SU-DHL-6 (cell line): Measurements from ENCODE around the gene CAPN8.

Source experiments
- H2AFZ ChIP-seq: fragments of 200-600 bp; sonication (generic); 2 replicates; pipeline ENCODE4 v1.6.1; 2014; ENCODE audit warnings: low read depth, mild to moderate bottlenecking, moderate library complexity, mixed read lengths, antibody characterized with exemption, low read length; ENCODE audit not compliant: severe bottlenecking
- H3F3A ChIP-seq: fragments of 200-600 bp; shearing (Covaris generic); 2 replicates; pipeline ENCODE4 v1.6.0; 2016; ENCODE audit warnings: antibody characterized with exemption, mild to moderate bottlenecking; ENCODE audit not compliant: insufficient read depth
- H3K27ac ChIP-seq: fragments of 200-600 bp; sonication (generic); 2 replicates; pipeline ENCODE4 v1.5.1; 2016; ENCODE audit warnings: low read depth, mild to moderate bottlenecking, low read length, moderate library complexity, mixed read lengths
- H3K27me3 ChIP-seq: fragments of 200-600 bp; sonication (generic), shearing (Covaris generic); 2 replicates; pipeline ENCODE4 v1.6.0; 2014; ENCODE audit warnings: mild to moderate bottlenecking, low read length
- H3K36me3 ChIP-seq: fragments of 200-600 bp; sonication (generic); 2 replicates; pipeline ENCODE4 v1.6.1; 2014; ENCODE audit warnings: mild to moderate bottlenecking, low read length, mixed read lengths
- H3K4me2 ChIP-seq: fragments of 300-600, 200-600 bp; shearing (Covaris generic), sonication (generic); 2 replicates; pipeline ENCODE4 v1.6.0; 2014; ENCODE audit warnings: low read length, low read depth, mild to moderate bottlenecking; ENCODE audit not compliant: poor library complexity, severe bottlenecking
- H3K4me3 ChIP-seq: fragments of 200-600 bp; sonication (generic); 2 replicates; pipeline ENCODE4 v1.5.1; 2014; ENCODE audit warnings: antibody characterized with exemption, low read length, mild to moderate bottlenecking, mixed read lengths; ENCODE audit not compliant: insufficient read depth, poor library complexity, severe bottlenecking
- H3K79me2 ChIP-seq: fragments of 200-600 bp; sonication (generic); 2 replicates; pipeline ENCODE4 v1.6.1; 2014; ENCODE audit warnings: mild to moderate bottlenecking, low read length, moderate library complexity; ENCODE audit not compliant: insufficient read depth
- H3K9ac ChIP-seq: fragments of 200-600 bp; sonication (generic); 2 replicates; pipeline ENCODE4 v1.7.0; 2014; ENCODE audit warnings: mild to moderate bottlenecking, low read length
- H3K9me2 ChIP-seq: fragments of 200-600 bp; sonication (generic); replicated peaks from 2 replicates; pipeline ENCODE4 v1.6.1; 2014; ENCODE audit warnings: low read length; ENCODE audit not compliant: insufficient read depth
- H3K9me3 ChIP-seq: fragments of 200-600 bp; sonication (generic); 2 replicates; pipeline ENCODE4 v1.6.1; 2014; ENCODE audit warnings: low read length, mixed read lengths; ENCODE audit not compliant: insufficient read depth
- H4K20me1 ChIP-seq: fragments of 200-600 bp; sonication (generic); 2 replicates; pipeline ENCODE4 v1.6.1; 2014; ENCODE audit warnings: low read depth, mild to moderate bottlenecking, antibody characterized with exemption, low read length, moderate library complexity, mixed read lengths
- CTCF ChIP-seq: fragments of 200-600 bp; sonication (generic); IDR thresholded peaks from one replicate; pipeline ENCODE4 v1.5.1; 2017; ENCODE audit warnings: antibody characterized with exemption, mild to moderate bottlenecking, low read length, moderate library complexity; ENCODE audit not compliant: insufficient read depth, poor library complexity, severe bottlenecking
- EZH2phosphoT487 ChIP-seq: fragments of 200-600 bp; sonication (generic), shearing (Covaris generic); conservative IDR thresholded peaks from 2 replicates; pipeline ENCODE4 v1.6.1; 2018; ENCODE audit warnings: mild to moderate bottlenecking, antibody characterized with exemption, low read length, moderate library complexity, mixed read lengths

The CAPN8 gene

DNA sequence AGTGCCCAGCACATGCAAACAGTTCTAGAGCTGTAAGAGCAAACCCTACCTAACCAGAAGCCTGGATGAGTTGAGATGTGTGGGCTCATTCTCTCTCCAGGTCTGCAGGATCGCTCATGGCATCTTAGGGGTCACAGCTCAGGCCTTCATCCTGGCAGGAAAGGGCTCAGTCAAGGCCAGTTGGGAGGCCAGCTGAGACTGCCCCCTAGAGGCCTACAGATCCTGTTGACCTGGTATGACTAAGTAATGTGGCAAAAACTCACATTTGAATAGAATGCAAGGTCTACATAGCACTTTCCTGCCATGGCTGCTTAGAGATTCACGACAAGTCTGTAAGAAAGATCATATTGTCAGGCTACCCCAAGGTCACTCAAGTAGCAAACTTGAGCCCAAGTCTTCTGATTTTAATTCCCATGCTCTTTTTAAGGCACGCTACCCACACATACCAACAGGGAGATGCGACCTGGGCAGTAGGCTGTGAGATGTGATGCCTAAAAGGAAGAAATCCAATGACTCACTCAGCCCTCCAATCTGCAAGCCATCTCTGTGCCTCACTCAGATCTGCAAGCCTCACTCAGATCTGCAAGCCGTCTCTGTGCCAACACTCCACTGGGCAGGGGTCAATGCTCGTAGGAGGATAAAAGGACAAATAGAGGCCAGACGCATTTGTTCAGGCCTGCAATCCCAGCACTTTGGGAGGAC lies 5.1 kb upstream of the CAPN8 start:
- no peak overlapping the region for H3K4me2 ChIP-seq
- H3K27ac ChIP-seq = no peak overlapping the region
- no peak overlapping the region for H3K9ac ChIP-seq
- no peak for TF ChIP-seq EZH2phosphoT487
- no peak for TF ChIP-seq CTCF
- no peaks in the 10 kb centered on the region for H3K27me3 ChIP-seq
- H4K20me1 ChIP-seq = no peaks in the 10 kb centered on the region
- no peaks in the 10 kb centered on the region for H3F3A ChIP-seq
- H3K4me3 ChIP-seq = no peak overlapping the region
- H3K36me3 ChIP-seq = no peaks in the 10 kb centered on the region
- no peaks in the 10 kb centered on the region for H3K9me2 ChIP-seq
- H2AFZ ChIP-seq = no peak overlapping the region
- H3K79me2 ChIP-seq = no peaks in the 10 kb centered on the region
- peaks cover 12% of the 10 kb centered on the region; the same call in 1 of the 2 replicates for H3K9me3 ChIP-seq

- Histone ChIP-seq H3K4me2 (no peak overlapping the region), H3K27ac (no peak overlapping the region), H3K9ac (no peak overlapping the region)
These were observed 3.7 kb upstream of the CAPN8 start for GRCh38 chr1:223669003-223669795.

DNA sequence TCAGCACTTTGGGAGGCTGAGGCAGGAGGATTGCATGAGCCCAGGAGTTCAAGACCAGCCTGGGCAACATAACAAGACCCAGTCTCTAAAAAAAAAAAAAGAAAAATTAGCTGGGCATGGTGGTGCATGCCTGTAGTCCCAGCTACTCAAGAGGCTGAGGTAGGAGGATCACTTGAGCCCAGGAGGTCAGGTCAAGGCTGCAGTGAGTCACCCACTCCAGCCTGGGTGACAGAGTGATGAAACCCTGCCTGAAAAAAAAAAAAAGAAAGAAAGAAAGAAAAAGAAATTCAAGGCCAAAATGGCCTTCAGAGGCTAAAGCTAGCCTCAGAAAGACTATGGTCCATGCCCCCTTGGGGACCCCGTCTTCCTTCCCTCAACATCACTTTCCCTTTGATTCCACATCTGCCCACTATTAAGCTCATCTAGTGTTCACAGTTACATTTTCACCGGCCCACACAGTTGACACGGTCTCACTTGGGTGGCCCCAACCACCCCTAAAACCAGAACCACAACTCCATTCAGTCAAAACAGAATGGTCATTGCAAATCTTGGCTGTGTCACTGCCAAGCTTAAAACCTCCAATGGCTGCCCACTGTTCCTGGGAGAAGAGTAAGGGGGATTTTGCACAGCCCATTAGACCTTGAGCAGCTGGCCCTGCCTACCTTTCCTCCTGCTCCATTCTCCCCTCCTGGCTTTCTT lies 2.1 kb upstream of the CAPN8 start:
- Histone ChIP-seq H3K4me3 (no peak overlapping the region), H4K20me1 (no peaks in the 10 kb centered on the region), H3K79me2 (no peaks in the 10 kb centered on the region), H2AFZ (no peak overlapping the region), H3F3A (no peaks in the 10 kb centered on the region), H3K36me3 (no peaks in the 10 kb centered on the region), H3K27me3 (no peaks in the 10 kb centered on the region), H3K9me3 (no peaks in the 10 kb centered on the region), H3K27ac (no peak overlapping the region), H3K9ac (no peak overlapping the region), H3K9me2 (no peaks in the 10 kb centered on the region), H3K4me2 (no peak overlapping the region)
- TF ChIP-seq CTCF (no peak), EZH2phosphoT487 (no peak)

More at GRCh38 chr1:223669003-223669795, 3.7 kb upstream of the CAPN8 start:
- no peaks in the 10 kb centered on the region for H4K20me1 ChIP-seq
- H3K4me3 ChIP-seq = no peak overlapping the region
- H3K9me2 ChIP-seq = no peaks in the 10 kb centered on the region
- no peak overlapping the region for H2AFZ ChIP-seq
- no peaks in the 10 kb centered on the region for H3K79me2 ChIP-seq
- H3K36me3 ChIP-seq = no peaks in the 10 kb centered on the region
- TF ChIP-seq EZH2phosphoT487 = no peak
- no peak for TF ChIP-seq CTCF
- H3F3A ChIP-seq = no peaks in the 10 kb centered on the region
- no peaks in the 10 kb centered on the region for H3K27me3 ChIP-seq
- H3K9me3 ChIP-seq = peaks cover 7% of the 10 kb centered on the region; the same call in 1 of the 2 replicates
